OCI-LY1 (cell line): ENCODE measurements around the gene EIF2B2.

Experiments
- H2AFZ ChIP-seq: fragments of 200-600 bp; sonication (generic), shearing (Covaris generic); 2 replicates; pipeline ENCODE4 v1.6.0; 2014; ENCODE audit warnings: antibody characterized with exemption, mild to moderate bottlenecking, low read length
- H3F3A ChIP-seq: fragments of 200-600 bp; sonication (generic), shearing (Covaris generic); 2 replicates; pipeline ENCODE4 v1.6.0; 2014; ENCODE audit warnings: mild to moderate bottlenecking, antibody characterized with exemption, low read length, moderate library complexity; ENCODE audit not compliant: insufficient read depth
- H3K27ac ChIP-seq: fragments of 200-600 bp; sonication (generic); 2 replicates; pipeline ENCODE4 v1.5.1; 2014; ENCODE audit warnings: low read length, mixed run types, mild to moderate bottlenecking, low read depth; ENCODE audit not compliant: poor library complexity, severe bottlenecking
- H3K27me3 ChIP-seq: fragments of 200-600 bp; sonication (generic); 2 replicates; pipeline ENCODE4 v1.6.0; 2014; ENCODE audit warnings: antibody characterized with exemption, mild to moderate bottlenecking, low read length, moderate library complexity; ENCODE audit not compliant: insufficient read depth
- H3K36me3 ChIP-seq: fragments of 200-600 bp; sonication (generic); 2 replicates; pipeline ENCODE4 v1.6.1; 2014; ENCODE audit warnings: mild to moderate bottlenecking, antibody characterized with exemption, low read length, moderate library complexity, mixed read lengths; ENCODE audit not compliant: insufficient read depth
- H3K4me1 ChIP-seq: fragments of 200-600 bp; sonication (generic); 2 replicates; pipeline ENCODE4 v1.5.1; 2014; ENCODE audit warnings: mild to moderate bottlenecking, low read length, moderate library complexity; ENCODE audit not compliant: insufficient read depth, severe bottlenecking
- H3K4me2 ChIP-seq: fragments of 200-600 bp; sonication (generic), shearing (Covaris generic); 2 replicates; pipeline ENCODE4 v1.6.1; 2014; ENCODE audit warnings: low read length
- H3K4me3 ChIP-seq: fragments of 200-600 bp; sonication (generic); 2 replicates; pipeline ENCODE4 v1.5.1; 2014; ENCODE audit warnings: low read length, low read depth, mild to moderate bottlenecking, mixed read lengths; ENCODE audit not compliant: poor library complexity, severe bottlenecking
- H3K79me2 ChIP-seq: fragments of 200-600 bp; shearing (Covaris generic); 2 replicates; pipeline ENCODE4 v1.6.1; 2016; ENCODE audit warnings: mixed run types, low read length, mixed read lengths; ENCODE audit not compliant: insufficient read depth
- H3K9ac ChIP-seq: fragments of 200-600 bp; sonication (generic), shearing (Covaris generic); 2 replicates; pipeline ENCODE4 v1.6.1; 2014; ENCODE audit warnings: mild to moderate bottlenecking, low read length, mixed read lengths
- H3K9me2 ChIP-seq: fragments of 200-600 bp; sonication (generic), shearing (Covaris generic); 2 replicates; pipeline ENCODE4 v1.6.1; 2014; ENCODE audit warnings: low read depth, mild to moderate bottlenecking, low read length, mixed read lengths
- H3K9me3 ChIP-seq: fragments of 200-600 bp; shearing (Covaris generic); 2 replicates; pipeline ENCODE4 v1.6.1; 2014; ENCODE audit warnings: low read length, mixed read lengths
- H4K20me1 ChIP-seq: fragments of 200-600 bp; sonication (generic), shearing (Covaris generic); 2 replicates; pipeline ENCODE4 v1.6.0; 2016; ENCODE audit warnings: mild to moderate bottlenecking, low read length; ENCODE audit not compliant: insufficient read depth
- CTCF ChIP-seq: fragments of 200-600 bp; sonication (generic), shearing (Covaris generic); IDR thresholded peaks from 2 replicates; pipeline ENCODE4 v1.5.1; 2017; ENCODE audit warnings: mild to moderate bottlenecking, antibody characterized with exemption, low read length, moderate library complexity, mixed read lengths
- EZH2 ChIP-seq: fragments of 200-600 bp; sonication (generic), shearing (Covaris generic); IDR thresholded peaks from 2 replicates; pipeline ENCODE4 v1.8.0; 2017; ENCODE audit warnings: borderline replicate concordance, mixed run types, mild to moderate bottlenecking, antibody characterized with exemption, low read length, moderate library complexity, mixed read lengths

The EIF2B2 gene

GRCh38 chr14:74963178-74963704 is 39.5 kb upstream of the EIF2B2 start:
- no peaks in the 10 kb centered on the region for H3K9me3 ChIP-seq
- no peaks in the 10 kb centered on the region for H3F3A ChIP-seq
- H2AFZ ChIP-seq = no peak overlapping the region
- no peak overlapping the region for H3K27ac ChIP-seq
- no peaks in the 10 kb centered on the region for H3K9me2 ChIP-seq
- no peak overlapping the region for H3K4me3 ChIP-seq
- peak overlapping the region; percentile 32; the same call in 1 of the 2 replicates for H3K4me2 ChIP-seq
- H4K20me1 ChIP-seq = no peaks in the 10 kb centered on the region
- peaks cover 22% of the 10 kb centered on the region for H3K4me1 ChIP-seq
- H3K79me2 ChIP-seq = no peaks in the 10 kb centered on the region
- no peak overlapping the region; the same call in 1 of the 2 replicates for H3K9ac ChIP-seq
- TF ChIP-seq EZH2 = no peak
- TF ChIP-seq CTCF = no peak
- no peaks in the 10 kb centered on the region for H3K27me3 ChIP-seq
- no peaks in the 10 kb centered on the region for H3K36me3 ChIP-seq

- no peak for TF ChIP-seq EZH2
- no peak for TF ChIP-seq CTCF
- Histone ChIP-seq H3K4me3 (no peak overlapping the region), H3K4me2 (no peak overlapping the region), H3K79me2 (no peaks in the 10 kb centered on the region), H3K9ac (no peak overlapping the region), H2AFZ (no peak overlapping the region), H3K27ac (no peak overlapping the region), H3K36me3 (no peaks in the 10 kb centered on the region), H3K4me1 (peaks cover 22% of the 10 kb centered on the region), H3K9me2 (no peaks in the 10 kb centered on the region), H3K27me3 (no peaks in the 10 kb centered on the region), H3F3A (no peaks in the 10 kb centered on the region), H3K9me3 (no peaks in the 10 kb centered on the region), H4K20me1 (no peaks in the 10 kb centered on the region)
Measured at GRCh38 chr14:74963705-74964271, 38.9 kb upstream of the EIF2B2 start.

- H3K79me2 ChIP-seq = no peaks in the 10 kb centered on the region
- no peak overlapping the region for H2AFZ ChIP-seq
Measured at GRCh38 chr14:74964787-74965485, 37.8 kb upstream of the EIF2B2 start.

More at GRCh38 chr14:74964787-74965485, 37.8 kb upstream of the EIF2B2 start:
- no peak for TF ChIP-seq CTCF
- TF ChIP-seq EZH2 = no peak
- H3K36me3 ChIP-seq = no peaks in the 10 kb centered on the region
- no peak overlapping the region for H3K4me3 ChIP-seq
- H4K20me1 ChIP-seq = no peaks in the 10 kb centered on the region
- no peak overlapping the region for H3K4me2 ChIP-seq
- H3K9ac ChIP-seq = no peak overlapping the region
- H3K27ac ChIP-seq = no peak overlapping the region
- peaks cover 22% of the 10 kb centered on the region for H3K4me1 ChIP-seq
- no peaks in the 10 kb centered on the region for H3F3A ChIP-seq
- H3K9me3 ChIP-seq = no peaks in the 10 kb centered on the region
- H3K27me3 ChIP-seq = no peaks in the 10 kb centered on the region
- no peaks in the 10 kb centered on the region for H3K9me2 ChIP-seq
